ENCODE results near the gene TSKS.

TSKS gene

GRCh38 chr19:49713236-49713845 is 49.8 kb downstream of the TSKS start:
- DNase-seq: no peak

DNA sequence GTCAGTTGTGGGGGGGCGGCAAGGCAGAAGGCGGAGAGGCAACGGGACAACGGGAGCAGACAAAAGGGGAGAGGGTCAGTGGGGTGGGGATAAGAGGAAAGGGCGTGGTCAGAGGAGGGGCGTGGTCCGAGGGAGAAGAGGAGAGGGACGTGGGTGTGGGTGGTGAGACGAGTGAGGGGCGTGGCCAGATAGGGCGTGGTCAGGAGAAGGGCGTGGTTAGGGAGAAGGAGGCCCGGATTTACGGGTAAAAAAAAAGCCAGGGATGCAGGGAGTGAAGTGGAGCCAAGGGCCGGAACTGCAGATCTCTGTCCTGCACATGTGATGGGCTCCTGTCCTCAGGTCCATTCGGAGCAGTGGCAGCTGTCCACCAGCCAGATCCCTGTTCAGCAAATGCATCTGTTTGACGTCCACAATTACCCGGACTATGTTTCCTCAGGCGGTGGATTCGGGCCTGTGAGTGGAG is 50.7 kb downstream of the TSKS start:
- DNase-seq: peak; percentile 53

DNA sequence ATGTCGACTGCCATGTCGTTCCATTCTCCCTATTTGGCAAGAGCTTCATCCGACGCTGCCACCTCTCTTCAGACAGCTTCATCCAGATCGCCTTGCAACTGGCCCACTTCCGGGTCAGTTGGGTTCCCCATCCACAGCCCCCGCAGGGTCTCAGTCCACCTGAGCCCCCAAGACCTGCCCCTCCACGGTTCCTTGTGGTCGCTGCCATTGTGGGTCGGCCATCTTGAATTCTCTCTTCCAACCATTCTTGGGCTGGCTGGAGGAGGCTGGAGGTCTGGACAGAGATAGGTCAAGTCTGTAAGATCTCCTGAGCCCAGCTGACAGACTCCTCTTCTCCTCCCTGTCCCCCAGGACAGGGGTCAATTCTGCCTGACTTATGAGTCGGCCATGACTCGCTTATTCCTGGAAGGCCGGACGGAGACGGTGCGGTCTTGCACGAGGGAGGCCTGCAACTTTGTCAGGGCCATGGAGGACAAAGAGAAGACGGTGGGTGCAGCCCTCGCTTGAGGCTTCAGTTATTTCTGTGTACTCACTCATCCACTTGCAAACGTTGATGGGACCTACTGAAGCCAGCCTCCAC is 52.6 kb downstream of the TSKS start:
- no peak for DNase-seq

- DNase-seq: no peak
Measured at GRCh38 chr19:49705919-49706318, 57.2 kb downstream of the TSKS start.

DNA sequence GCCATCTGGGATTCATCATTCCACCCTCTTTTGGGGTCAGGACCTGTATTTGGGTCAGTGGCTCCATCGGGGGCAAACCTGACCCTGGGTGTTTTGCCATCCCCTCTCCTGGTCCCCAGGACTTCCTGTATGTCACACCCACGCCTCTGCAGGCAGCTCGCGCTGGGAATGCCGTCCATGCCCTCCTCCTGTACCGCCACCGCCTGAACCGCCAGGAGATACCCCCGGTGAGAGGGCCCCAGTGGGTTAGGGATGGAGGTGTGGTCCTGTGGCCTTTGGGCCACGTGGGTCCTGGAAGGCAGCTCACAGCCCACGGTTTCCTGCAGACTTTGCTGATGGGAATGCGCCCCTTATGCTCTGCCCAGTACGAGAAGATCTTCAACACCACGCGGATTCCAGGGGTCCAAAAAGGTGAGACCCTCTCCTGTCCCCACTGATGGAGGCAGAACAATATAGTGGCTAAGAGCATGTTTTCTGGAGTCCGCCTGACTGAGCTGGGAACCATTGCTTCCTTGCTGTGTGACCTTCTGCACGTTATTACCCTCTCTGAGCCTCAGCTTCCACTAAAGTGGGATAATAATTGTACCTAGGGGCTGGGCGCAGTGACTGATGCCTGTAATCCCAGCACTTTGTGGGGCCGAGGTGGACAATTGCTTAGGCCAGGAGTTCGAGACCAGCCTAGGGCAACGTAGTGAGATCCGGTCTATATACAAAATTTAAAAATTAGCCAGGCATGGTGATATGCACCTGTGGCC is 58.0 kb downstream of the TSKS start:
- DNase-seq: no peak

DNA sequence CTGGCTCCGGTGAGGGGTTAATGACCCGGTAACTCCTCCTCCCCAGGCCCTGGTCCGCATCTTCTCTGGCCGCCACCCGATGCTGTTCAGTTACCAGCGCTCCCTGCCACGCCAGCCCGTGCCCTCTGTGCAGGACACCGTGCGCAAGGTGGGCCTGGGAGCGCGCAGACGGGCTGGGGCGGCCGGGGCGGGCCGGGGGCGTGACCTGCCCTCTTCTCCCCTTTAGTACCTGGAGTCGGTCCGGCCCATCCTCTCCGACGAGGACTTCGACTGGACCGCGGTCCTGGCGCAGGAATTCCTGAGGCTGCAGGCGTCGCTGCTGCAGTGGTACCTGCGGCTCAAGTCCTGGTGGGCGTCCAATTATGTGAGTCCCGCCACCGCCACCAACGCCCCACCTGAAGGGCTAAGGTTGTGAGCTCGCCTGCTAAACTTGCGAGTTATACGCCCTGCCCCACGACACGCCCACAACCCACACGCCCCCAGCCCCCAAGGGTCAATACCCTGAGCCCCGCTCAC is 61.8 kb downstream of the TSKS start:
- no peak for DNase-seq

DNA sequence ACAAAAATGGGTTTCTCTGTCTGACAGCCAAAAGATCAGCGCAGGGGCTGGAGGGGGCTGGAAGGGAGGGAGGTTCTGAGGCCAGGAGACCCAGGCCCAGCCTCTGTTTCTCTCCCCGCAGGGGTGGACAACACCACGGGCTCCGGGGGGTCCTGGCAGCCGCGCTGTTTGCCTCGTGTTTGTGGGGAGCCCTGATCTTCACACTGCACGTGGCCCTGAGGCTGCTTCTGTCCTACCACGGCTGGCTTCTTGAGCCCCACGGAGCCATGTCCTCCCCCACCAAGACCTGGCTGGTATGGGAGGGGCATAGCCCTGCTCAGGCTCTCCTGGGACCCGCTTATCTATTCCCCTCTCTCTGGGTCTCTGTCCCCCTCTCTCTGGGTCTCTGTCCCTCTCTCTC is 62.5 kb downstream of the TSKS start:
- no peak for DNase-seq

GRCh38 chr19:49699364-49699763 is 63.7 kb downstream of the TSKS start:
- no peak for DNase-seq

- DNase-seq: no peak
Measured at GRCh38 chr19:49696865-49697264, 66.2 kb downstream of the TSKS start.

- DNase-seq: no peak
Measured at GRCh38 chr19:49696115-49696514, 67.0 kb downstream of the TSKS start.

DNA sequence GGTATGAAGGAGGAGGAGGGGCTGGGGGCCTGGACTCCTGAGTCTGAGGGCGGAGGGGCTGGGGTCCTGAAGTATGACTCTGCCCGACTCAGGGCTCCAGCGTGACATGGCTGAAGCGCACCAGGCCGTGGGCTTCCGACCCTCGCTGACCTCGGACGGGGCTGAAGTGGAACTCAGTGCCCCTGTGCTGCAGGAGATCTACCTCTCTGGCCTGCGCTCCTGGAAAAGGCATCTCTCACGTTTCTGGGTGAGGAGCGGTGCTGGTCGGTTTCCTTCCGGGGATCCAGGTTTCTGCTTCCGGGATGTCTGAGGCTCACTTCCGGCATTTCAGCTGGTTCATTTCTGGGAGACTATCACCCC is 71.0 kb downstream of the TSKS start:
- no peak for DNase-seq

- peak; percentile 29 for DNase-seq
Measured at GRCh38 chr19:49691243-49692146, 71.6 kb downstream of the TSKS start.

DNA sequence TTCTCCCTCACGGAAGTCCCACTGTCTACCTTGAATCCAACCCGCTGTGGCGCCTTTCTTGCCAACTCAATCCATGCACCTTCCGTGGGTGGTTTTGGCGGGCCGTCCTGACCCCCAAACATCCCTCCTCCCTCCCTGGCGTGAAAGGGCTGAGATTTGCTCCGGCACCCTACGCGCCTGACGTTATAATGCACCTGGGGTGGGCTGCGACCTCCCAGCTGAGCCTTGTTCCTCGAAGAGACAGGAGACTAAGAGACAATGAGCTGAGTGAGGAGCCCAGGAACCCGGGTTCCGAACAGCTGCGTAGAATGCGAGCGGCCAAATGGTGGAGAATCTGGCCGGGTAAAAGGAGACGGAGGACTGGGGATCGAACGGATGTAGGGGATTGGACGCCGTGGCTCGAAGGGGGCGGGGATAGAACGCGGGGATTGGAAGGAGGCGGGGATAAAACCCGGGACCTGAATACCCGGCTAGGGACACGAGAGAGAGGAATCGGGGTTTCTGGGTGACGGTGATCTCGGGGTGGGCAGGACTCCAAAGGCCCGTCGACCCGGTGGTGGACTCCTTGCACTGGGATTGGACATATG is 72.4 kb downstream of the TSKS start, which contains the start of gene CPT1C:
TSS of gene CPT1C (plus strand) at position 461 of the 587 bp plus-strand sequence. CDS start 1,137 bp downstream, outside the sequence.
- no peak for DNase-seq

- DNase-seq: no peak
Measured at GRCh38 chr19:49690079-49690655, 72.9 kb downstream of the TSKS start.
